ENCODE data around the gene RHOV. TPM values are rescaled to one million over a fixed set of nuclear protein-coding genes. Genes with fewer than 3 reads are reported as not detected.
A peak's percentile ranks its signal among the peaks of the same experiment; 100 is the strongest.

Gene RHOV
- total RNA-seq, 1 donor from 2014 or later = not detected

DNA sequence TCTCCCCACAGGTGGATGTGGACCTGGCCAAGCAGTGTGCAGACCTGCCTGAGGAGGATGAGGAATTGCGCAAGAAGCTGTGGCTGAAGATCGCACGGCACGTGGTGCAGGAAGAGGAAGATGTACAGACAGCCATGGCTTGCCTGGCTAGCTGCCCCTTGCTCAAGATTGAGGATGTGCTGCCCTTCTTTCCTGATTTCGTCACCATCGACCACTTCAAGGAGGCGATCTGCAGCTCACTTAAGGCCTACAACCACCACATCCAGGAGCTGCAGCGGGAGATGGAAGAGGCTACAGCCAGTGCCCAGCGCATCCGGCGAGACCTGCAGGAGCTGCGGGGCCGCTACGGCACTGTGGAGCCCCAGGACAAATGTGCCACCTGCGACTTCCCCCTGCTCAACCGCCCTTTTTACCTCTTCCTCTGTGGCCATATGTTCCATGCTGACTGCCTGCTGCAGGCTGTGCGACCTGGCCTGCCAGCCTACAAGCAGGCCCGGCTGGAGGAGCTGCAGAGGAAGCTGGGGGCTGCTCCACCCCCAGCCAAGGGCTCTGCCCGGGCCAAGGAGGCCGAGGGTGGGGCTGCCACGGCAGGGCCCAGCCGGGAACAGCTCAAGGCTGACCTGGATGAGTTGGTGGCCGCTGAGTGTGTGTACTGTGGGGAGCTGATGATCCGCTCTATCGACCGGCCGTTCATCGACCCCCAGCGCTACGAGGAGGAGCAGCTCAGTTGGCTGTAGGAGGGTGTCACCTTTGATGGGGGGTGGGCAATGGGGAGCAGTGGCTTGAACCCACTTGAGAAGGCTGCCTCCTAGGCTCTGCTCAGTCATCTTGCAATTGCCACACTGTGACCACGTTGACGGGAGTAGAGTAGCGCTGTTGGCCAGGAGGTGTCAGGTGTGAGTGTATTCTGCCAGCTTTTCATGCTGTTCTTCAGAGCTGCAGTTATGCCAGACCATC lies 28.8 kb upstream of the RHOV start:
- intact Hi-C loops (cut with micrococcal nuclease) = no loop called here
- H3K27ac ChIP-seq (replicated peaks) = no peak overlapping the region
- H3K27me3 ChIP-seq (ENCODE audit: low read depth) = no peaks in the 10 kb centered on the region
- no peak for TF ChIP-seq CTCF (IDR thresholded peaks at IDR 0.05; ENCODE audit: borderline replicate concordance)
- H3K36me3 ChIP-seq = peaks cover 55% of the 10 kb centered on the region
- peak; percentile 48 for DNase-seq
- H3K9me3 ChIP-seq (replicated peaks) = no peaks in the 10 kb centered on the region
- no peak overlapping the region for H3K4me3 ChIP-seq
- peaks cover 66% of the 10 kb centered on the region for H3K4me1 ChIP-seq

DNA sequence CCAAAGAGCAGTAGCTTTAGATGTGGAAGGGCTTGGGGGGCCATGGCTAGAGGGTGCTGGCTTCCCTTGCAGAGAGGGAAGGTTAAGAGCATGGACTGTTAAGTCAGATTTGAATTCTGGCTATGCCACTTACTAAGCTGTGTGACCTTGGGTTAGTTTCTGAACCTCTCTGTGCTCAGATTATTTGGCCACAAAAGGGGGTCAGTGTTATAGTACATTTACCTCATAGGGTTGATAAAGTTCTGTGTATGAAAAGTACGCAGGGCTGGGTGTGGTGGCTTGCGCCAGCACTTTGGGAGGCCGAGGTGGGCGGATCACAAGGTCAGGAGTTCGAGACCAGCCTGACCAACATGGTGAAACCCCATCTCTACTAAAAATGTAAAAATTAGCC lies 27.0 kb upstream of the RHOV start:
- peaks cover 55% of the 10 kb centered on the region for H3K4me1 ChIP-seq
- TF ChIP-seq CTCF (IDR thresholded peaks at IDR 0.05; ENCODE audit: borderline replicate concordance) = no peak
- intact Hi-C loops (cut with micrococcal nuclease) = no loop called here

DNA sequence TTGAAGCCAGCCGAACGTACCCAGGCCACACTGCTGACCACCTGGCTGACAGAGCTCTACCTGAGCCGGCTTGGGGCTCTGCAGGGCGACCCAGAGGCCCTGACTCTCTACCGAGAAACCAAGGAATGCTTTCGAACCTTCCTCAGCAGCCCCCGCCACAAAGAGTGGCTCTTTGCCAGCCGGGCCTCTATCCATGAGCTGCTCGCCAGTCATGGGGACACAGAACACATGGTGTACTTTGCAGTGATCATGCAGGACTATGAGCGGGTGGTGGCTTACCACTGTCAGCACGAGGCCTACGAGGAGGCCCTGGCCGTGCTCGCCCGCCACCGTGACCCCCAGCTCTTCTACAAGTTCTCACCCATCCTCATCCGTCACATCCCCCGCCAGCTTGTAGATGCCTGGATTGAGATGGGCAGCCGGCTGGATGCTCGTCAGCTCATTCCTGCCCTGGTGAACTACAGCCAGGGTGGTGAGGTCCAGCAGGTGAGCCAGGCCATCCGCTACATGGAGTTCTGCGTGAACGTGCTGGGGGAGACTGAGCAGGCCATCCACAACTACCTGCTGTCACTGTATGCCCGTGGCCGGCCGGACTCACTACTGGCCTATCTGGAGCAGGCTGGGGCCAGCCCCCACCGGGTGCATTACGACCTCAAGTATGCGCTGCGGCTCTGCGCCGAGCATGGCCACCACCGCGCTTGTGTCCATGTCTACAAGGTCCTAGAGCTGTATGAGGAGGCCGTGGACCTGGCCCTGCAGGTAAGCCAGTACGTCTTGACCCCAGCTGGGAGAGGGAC lies 26.4 kb upstream of the RHOV start:
- Histone ChIP-seq H3K4me3 (no peak overlapping the region), H3K4me1 (peaks cover 55% of the 10 kb centered on the region), H3K36me3 (peaks cover 76% of the 10 kb centered on the region), H3K27ac (replicated peaks) (no peak overlapping the region), H3K27me3 (ENCODE audit: low read depth) (no peaks in the 10 kb centered on the region), H3K9me3 (replicated peaks) (no peaks in the 10 kb centered on the region)
- intact Hi-C loops (cut with micrococcal nuclease) = no loop called here
- no peak for TF ChIP-seq CTCF (IDR thresholded peaks at IDR 0.05; ENCODE audit: borderline replicate concordance)
- DNase-seq = no peak

More for the DNA sequence above, 27.0 kb upstream of the RHOV start:
- Histone ChIP-seq H3K27me3 (ENCODE audit: low read depth) (no peaks in the 10 kb centered on the region), H3K4me3 (no peak overlapping the region), H3K27ac (replicated peaks) (no peak overlapping the region), H3K36me3 (peaks cover 71% of the 10 kb centered on the region), H3K9me3 (replicated peaks) (no peaks in the 10 kb centered on the region)
- DNase-seq = no peak

- TF ChIP-seq CTCF (IDR thresholded peaks at IDR 0.05; ENCODE audit: borderline replicate concordance) = no peak
- intact Hi-C loops (cut with micrococcal nuclease) = no loop called here
- Histone ChIP-seq H3K36me3 (peaks cover 76% of the 10 kb centered on the region), H3K4me3 (no peak overlapping the region), H3K27ac (replicated peaks) (no peak overlapping the region), H3K27me3 (ENCODE audit: low read depth) (no peaks in the 10 kb centered on the region), H3K9me3 (replicated peaks) (no peaks in the 10 kb centered on the region), H3K4me1 (peaks cover 55% of the 10 kb centered on the region)
- DNase-seq = no peak
Observed at GRCh38 chr15:40899536-40900207, 25.6 kb upstream of the RHOV start.
